Stimulated activated naive CD8-positive, alpha-beta T cell treated with anti-CD3 and anti-CD28 coated beads, Interleukin-15, Interleukin-2, amounts not matched to agents 100 ng/mL and 50 ng/mL, for 24 hours (primary cell): ENCODE measurements around the gene TM9SF3.
A peak's percentile ranks its signal among the peaks of the same experiment; 100 is the strongest.

Source experiments
- H3K27ac Mint-ChIP-seq: one replicate; pipeline ENCODE4 v1.8.0; 2021; ENCODE audit warnings: mild to moderate bottlenecking, mixed read lengths
- H3K27me3 Mint-ChIP-seq: one replicate; pipeline ENCODE4 v1.8.0; 2021; ENCODE audit warnings: mixed read lengths
- H3K36me3 Mint-ChIP-seq: one replicate; pipeline ENCODE4 v1.8.0; 2021; ENCODE audit warnings: low read depth, mixed read lengths
- H3K4me1 Mint-ChIP-seq: one replicate; pipeline ENCODE4 v1.8.0; 2021; ENCODE audit warnings: low read depth, mixed read lengths
- H3K4me3 Mint-ChIP-seq: one replicate; pipeline ENCODE4 v1.8.0; 2021; ENCODE audit warnings: mild to moderate bottlenecking, mixed read lengths
- H3K9me3 Mint-ChIP-seq: one replicate; pipeline ENCODE4 v1.8.0; 2021; ENCODE audit warnings: mixed read lengths

The TM9SF3 gene

DNA sequence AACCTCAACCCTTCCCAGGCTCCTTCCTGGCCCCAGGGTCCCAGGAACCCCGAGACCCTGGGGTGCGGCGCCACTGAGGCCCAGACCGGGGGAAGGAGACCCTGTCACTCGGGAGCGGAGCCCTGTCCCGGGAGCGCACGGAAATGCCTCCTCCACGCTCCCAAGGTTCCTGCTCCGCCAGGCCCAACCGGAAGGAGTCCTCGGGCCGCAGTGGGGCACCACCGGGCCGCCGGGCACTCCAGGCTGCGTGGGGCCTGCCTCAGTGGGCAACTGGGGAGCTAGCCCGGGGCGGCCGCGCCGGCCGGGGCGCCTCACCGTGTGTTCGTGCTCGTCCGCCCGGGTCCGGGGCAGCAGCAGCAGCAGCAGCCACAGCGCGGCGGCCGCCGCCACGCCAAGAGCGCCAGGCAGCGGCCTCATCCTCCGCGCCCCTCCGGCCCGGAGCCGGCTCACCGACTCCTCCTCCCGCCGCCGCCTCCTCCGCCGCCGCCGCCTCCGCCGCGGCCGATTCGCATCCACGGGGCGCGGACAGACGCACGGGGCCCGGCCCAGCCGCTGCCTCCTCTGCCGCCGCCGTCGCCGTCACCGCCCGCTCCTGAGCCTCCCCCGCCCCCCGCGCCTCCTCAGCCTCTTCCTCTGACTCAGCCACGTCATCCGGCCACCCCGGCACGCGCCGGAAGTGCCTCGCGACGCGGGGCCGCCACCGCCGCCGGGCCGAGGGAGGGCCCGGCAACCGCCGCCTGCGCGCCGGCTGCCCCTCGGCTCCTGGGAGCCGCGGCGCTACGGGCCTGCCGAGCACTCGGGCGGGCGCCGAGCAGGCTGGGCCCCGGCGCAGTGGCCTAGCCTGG is at the start of gene TM9SF3:
Gene TM9SF3, minus strand, starts transcription at position 594 of the 845 bp plus-strand sequence. Its CDS starts 177 bp downstream, at position 417.
- H3K4me3 Mint-ChIP-seq, result peak within 1 kb of the TSS; percentile 93
- no peaks in the 10 kb centered on the region for H3K9me3 Mint-ChIP-seq
- H3K4me1 Mint-ChIP-seq, result peaks cover 42% of the 10 kb centered on the region
- H3K36me3 Mint-ChIP-seq, result peaks cover 13% of the 10 kb centered on the region
- H3K27me3 Mint-ChIP-seq, result no peaks in the 10 kb centered on the region
- peak within 1 kb of the TSS; percentile 88 for H3K27ac Mint-ChIP-seq

DNA sequence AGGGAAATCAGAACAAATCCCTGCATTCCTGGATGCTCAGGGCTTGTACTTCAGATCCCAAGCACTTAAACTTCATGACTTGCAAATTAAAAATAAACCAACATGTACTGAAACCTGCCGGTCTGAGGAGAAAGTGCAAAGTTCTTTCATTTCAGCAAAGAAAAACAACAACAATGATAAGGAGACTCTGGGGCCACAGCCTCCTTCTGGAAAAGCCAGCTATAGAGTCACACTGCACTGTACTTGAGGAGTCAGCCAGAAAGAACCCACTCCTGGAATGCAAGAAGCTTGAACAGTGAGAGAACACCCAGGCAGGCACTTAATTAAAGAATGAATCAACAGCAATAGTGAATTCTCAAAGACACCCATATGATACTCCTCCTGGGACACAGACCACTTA is 49.7 kb upstream of the TM9SF3 start:
- H3K4me1 Mint-ChIP-seq, result no peaks in the 10 kb centered on the region
- no peaks in the 10 kb centered on the region for H3K27me3 Mint-ChIP-seq
- no peak overlapping the region for H3K27ac Mint-ChIP-seq
- H3K36me3 Mint-ChIP-seq, result no peaks in the 10 kb centered on the region
- H3K4me3 Mint-ChIP-seq, result no peak overlapping the region
- no peaks in the 10 kb centered on the region for H3K9me3 Mint-ChIP-seq

DNA sequence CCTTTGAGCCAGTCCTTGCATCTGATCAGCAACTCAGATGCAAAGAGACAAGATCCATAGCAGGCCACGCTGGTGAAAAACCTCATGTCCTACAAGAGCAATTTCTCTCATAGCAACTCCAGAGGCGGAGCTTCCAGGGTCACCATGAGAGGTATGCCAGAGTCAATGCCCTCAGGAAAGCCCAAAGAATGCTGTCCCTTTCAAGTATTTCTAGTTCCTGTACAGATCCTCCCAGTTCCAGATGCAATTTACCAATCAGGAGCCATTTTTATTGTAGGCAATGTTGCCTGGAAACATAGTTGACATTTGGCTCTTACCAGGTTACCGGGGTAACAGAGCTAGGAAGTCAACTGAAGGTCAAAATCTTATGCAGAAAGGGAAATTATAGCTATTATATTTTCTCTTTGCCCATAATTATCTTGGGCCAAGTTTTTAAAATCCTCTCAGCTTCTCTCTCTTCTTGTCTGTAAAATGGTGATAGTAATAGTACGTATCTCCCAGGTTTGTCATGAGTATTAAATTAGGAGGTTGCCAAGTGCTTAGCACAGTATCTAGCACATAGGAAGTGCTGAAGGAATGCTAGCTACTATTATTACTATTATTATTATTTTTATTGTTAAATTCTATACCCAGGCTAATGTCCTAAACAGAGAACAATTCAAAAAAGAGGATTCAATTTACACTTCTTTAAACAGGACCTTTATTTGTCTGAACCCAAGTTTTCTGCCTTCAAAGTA is 46.3 kb upstream of the TM9SF3 start:
- no peak overlapping the region for H3K4me3 Mint-ChIP-seq
- no peaks in the 10 kb centered on the region for H3K9me3 Mint-ChIP-seq

DNA sequence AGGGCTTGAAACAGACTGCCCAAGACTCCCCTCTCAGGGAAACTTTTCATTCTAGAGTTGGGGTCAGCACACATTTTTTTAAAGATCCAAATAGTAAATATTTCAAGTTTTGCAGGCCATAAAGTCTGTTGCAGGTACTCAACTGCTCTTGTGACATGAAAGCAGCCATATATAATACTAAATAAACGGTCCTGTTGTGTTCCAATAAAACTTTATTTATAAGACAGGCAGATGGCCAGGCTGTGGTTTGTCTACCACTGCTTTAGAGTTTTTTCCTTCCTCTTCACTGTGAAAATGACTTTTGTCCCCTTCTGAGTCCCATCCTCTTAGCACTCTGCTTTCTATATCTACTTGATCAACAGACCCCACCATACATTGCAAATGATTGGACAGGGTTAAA is 40.5 kb upstream of the TM9SF3 start:
- Mint-ChIP-seq H3K9me3 (no peaks in the 10 kb centered on the region), H3K27ac (no peak overlapping the region), H3K27me3 (no peaks in the 10 kb centered on the region), H3K4me1 (no peaks in the 10 kb centered on the region), H3K4me3 (no peak overlapping the region), H3K36me3 (peaks cover 10% of the 10 kb centered on the region)

More for the DNA sequence above, 46.3 kb upstream of the TM9SF3 start:
- H3K36me3 Mint-ChIP-seq, result no peaks in the 10 kb centered on the region
- H3K4me1 Mint-ChIP-seq, result no peaks in the 10 kb centered on the region
- H3K27ac Mint-ChIP-seq, result no peak overlapping the region
- H3K27me3 Mint-ChIP-seq, result no peaks in the 10 kb centered on the region

DNA sequence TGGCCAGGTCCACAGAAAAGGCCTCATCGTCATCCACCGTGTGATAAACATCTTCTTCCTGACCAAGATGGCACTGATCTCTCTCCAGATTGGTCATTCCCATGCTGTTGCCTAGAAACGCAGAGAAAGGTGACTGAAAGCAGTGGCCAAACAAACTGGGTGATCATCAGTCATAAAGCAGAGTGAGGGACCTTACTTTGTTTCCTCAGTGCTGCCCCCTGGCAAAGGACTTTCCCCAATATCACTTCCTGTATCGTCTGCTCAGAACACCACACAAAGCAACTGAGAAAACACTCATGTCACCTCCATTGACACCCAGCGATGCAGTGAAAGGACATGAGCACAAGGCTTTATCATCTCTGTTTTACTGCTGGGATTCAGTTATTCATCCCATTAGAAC is 40.0 kb upstream of the TM9SF3 start:
- no peaks in the 10 kb centered on the region for H3K4me1 Mint-ChIP-seq
- no peak overlapping the region for H3K4me3 Mint-ChIP-seq
- no peak overlapping the region for H3K27ac Mint-ChIP-seq

DNA sequence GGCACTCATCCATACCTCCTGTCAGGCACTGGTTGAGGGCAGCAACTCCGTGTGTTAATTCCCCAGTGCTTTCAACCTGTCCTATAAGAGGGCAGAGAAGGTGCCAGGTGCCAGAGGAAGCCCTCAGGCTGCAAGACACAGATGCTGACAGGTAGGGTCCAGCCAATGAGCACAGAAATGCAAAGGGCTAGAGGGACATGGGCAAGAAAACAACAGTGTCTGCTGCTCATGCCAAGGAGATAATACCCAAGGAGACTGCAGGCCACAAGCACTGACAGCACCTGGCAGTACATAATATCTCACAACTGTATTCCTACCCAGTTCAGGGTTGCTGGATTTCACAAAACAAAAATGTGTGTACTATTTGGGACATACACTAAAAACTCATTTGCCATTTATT is 38.4 kb upstream of the TM9SF3 start:
- H3K36me3 Mint-ChIP-seq, result peaks cover 14% of the 10 kb centered on the region
- H3K4me3 Mint-ChIP-seq, result no peak overlapping the region
- no peaks in the 10 kb centered on the region for H3K4me1 Mint-ChIP-seq
- no peak overlapping the region for H3K27ac Mint-ChIP-seq
- no peaks in the 10 kb centered on the region for H3K27me3 Mint-ChIP-seq
- H3K9me3 Mint-ChIP-seq, result no peaks in the 10 kb centered on the region

More for the DNA sequence above, 40.0 kb upstream of the TM9SF3 start:
- H3K36me3 Mint-ChIP-seq, result peaks cover 10% of the 10 kb centered on the region
- H3K9me3 Mint-ChIP-seq, result no peaks in the 10 kb centered on the region
- H3K27me3 Mint-ChIP-seq, result no peaks in the 10 kb centered on the region

DNA sequence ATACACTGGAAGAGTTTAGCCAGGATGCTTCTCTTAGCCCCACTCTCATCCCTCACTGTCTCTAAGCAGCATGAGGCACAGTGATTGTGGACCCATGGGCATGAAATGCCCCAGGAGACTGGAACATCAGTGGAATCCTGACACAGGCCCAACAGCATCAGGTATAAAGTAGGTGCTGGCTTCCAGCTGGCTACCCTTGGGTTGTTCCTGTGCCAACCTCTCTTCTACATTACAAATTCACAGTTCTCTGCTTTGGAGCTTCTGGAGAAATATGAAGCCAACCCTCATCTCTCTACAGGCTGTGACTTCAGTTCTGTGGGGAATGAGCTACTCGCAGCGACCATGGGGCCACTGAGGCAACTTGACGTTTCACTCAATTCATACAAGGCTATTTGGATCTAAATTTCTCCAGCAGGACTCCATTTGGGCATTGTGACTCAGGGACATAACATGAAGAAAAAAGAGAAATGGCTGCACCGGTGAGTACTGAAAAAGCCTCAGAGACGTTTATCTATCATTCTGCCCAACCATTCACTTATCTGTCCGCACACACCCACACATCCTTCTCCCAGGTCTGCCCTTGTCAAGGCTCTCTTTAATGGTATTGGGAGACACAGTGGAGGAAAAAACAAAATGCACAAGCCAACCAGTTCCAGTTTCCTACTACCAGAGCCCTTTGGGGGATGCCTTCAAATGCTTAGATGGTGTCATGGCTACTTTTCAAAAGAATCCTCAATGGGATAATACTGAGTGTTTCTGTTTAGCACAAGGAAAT is 35.4 kb upstream of the TM9SF3 start:
- Mint-ChIP-seq H3K36me3 (peaks cover 8% of the 10 kb centered on the region), H3K9me3 (no peaks in the 10 kb centered on the region), H3K4me1 (no peaks in the 10 kb centered on the region), H3K27me3 (no peaks in the 10 kb centered on the region), H3K27ac (no peak overlapping the region), H3K4me3 (no peak overlapping the region)

DNA sequence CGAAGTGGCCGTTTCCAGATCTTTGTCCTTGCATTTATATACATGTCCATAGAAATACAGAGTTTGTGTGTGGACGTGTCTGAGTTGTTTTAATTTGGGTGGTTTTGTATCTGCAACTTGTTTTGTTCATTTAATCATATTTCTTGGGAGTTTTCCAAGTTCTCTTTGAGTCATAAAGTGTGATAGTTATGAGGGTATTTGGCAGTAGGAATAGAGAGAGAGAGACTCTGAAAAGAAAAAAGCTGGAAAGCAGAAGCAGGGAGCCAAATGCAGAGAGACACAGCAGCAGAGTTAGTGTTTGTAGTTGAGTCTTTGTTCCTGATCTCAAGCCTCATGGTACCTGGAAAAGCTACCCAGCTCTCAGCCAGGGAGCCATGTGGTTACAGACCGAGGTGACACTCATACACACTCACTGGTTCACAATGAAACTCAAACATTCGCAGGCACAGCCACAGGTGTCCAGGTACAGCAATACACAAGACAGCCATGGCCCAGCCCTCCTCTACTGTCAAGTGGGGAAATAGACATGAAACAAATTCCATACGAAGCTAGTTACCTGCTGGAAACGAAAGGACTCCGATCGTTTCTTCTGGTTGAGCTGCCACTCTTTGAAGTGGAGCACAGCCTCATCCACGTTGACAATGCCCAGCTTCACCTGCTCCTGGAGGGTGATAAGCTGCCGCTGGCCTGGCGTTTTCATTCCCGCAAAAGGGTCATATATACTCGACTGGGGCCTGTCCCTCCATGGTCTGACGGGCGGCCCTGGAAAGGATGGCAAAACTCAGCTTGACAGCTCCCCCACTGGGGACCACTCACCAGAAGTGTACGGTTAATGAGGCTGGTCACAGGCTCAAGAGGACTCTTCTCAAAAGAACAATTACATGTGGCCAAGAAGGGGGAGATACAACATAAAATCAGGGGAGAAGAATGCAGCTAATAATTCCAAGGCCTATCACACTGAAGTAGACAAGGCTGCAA is 33.3 kb upstream of the TM9SF3 start:
- Mint-ChIP-seq H3K4me3 (no peak overlapping the region), H3K36me3 (peaks cover 4% of the 10 kb centered on the region), H3K9me3 (no peaks in the 10 kb centered on the region), H3K4me1 (no peaks in the 10 kb centered on the region), H3K27me3 (no peaks in the 10 kb centered on the region), H3K27ac (no peak overlapping the region)

DNA sequence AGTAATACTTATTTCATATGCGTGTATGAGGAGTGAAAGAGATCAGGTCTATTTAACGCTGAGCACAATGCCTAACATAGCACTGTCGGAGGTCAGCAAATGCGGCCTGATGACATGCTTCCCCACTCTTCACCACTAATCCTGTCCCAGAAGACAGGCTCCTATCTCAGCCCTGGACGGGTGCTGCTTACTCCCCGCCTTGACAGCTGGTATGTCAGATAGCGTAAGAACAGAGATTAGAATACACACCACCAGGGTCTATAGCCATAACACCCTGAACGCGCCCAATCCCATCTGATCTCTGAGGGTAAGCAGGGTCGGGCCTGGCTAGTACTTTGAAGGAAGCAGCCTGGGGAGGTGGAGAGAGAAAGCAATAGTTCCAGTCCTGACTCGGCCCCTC is 32.3 kb upstream of the TM9SF3 start:
- Mint-ChIP-seq H3K36me3 (peaks cover 7% of the 10 kb centered on the region), H3K27me3 (no peaks in the 10 kb centered on the region), H3K27ac (no peak overlapping the region), H3K4me1 (no peaks in the 10 kb centered on the region), H3K4me3 (no peak overlapping the region), H3K9me3 (no peaks in the 10 kb centered on the region)

DNA sequence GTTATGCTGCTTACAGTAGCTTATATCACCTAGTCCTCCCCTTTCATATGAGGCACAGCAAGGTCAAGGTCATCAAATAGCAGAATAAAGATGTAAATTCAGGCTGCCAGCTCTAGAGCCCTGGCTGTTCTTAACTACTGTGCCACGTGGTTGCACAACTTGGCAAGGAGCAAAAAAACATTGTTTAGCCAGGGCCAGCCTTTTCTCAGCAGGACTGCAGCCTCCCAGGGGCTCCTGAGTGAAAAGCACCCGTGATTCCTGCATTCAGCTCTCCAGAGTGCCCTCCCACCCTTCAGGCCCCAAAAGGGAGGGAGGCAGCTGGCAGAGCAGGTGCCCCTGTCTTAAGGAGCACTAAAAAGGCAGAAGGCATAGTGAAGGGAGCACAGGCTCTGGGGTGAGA is 31.8 kb upstream of the TM9SF3 start:
- Mint-ChIP-seq H3K36me3 (peaks cover 7% of the 10 kb centered on the region), H3K27ac (no peak overlapping the region), H3K27me3 (no peaks in the 10 kb centered on the region), H3K4me1 (no peaks in the 10 kb centered on the region), H3K4me3 (no peak overlapping the region), H3K9me3 (no peaks in the 10 kb centered on the region)

DNA sequence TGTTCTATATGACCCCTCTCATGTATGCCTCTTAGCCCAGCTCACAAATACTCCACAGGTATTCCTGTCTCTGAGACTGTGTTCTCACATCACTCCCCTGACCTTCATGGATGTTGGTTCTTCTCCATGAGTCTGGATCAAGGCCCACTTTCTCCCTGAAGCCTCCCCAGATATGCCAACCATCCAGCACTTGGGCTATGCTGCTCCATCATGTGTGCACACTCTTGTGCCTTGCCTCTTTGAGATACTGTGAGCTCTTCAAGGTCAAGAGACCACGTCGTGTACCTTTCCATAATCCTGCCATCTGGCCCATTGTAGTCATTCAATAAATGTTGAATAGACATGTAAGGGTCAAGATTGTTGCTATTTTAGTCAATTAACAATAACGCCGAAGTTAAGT is 30.1 kb upstream of the TM9SF3 start:
- H3K9me3 Mint-ChIP-seq, result no peaks in the 10 kb centered on the region
- H3K27me3 Mint-ChIP-seq, result no peaks in the 10 kb centered on the region
- H3K27ac Mint-ChIP-seq, result no peak overlapping the region
- H3K4me1 Mint-ChIP-seq, result no peaks in the 10 kb centered on the region
- no peak overlapping the region for H3K4me3 Mint-ChIP-seq
- H3K36me3 Mint-ChIP-seq, result peaks cover 7% of the 10 kb centered on the region

- peaks cover 4% of the 10 kb centered on the region for H3K36me3 Mint-ChIP-seq
- peak overlapping the region; percentile 5 for H3K27ac Mint-ChIP-seq
- no peaks in the 10 kb centered on the region for H3K9me3 Mint-ChIP-seq
- no peaks in the 10 kb centered on the region for H3K27me3 Mint-ChIP-seq
- no peak overlapping the region for H3K4me3 Mint-ChIP-seq
- peaks cover 6% of the 10 kb centered on the region for H3K4me1 Mint-ChIP-seq
Measured at GRCh38 chr10:96614515-96614914, 27.7 kb upstream of the TM9SF3 start.

GRCh38 chr10:96613576-96613975 is 26.8 kb upstream of the TM9SF3 start:
- H3K36me3 Mint-ChIP-seq, result peaks cover 4% of the 10 kb centered on the region
- H3K4me1 Mint-ChIP-seq, result peaks cover 6% of the 10 kb centered on the region
- H3K9me3 Mint-ChIP-seq, result no peaks in the 10 kb centered on the region
- H3K27ac Mint-ChIP-seq, result no peak overlapping the region
- no peaks in the 10 kb centered on the region for H3K27me3 Mint-ChIP-seq
- H3K4me3 Mint-ChIP-seq, result no peak overlapping the region
